H9 (cell line): ENCODE measurements around the gene NT5DC4. TPM values are rescaled to one million over a fixed set of nuclear protein-coding genes. Genes with fewer than 3 reads are reported as not detected.

Experiments
- DNase-seq: peaks from one replicate; pipeline ENCODE4 v3.0.0-alpha.2; 2017
- H2AFZ ChIP-seq: one replicate; pipeline ENCODE4 v1.6.1; 2013; ENCODE audit warnings: mild to moderate bottlenecking, low read length, control low read depth, moderate library complexity
- H2AK5ac ChIP-seq: 2 replicates; pipeline ENCODE4 v1.6.1; 2013; ENCODE audit warnings: low read length, control low read depth, mixed read lengths; ENCODE audit not compliant: insufficient read length
- H2BK120ac ChIP-seq: one replicate; pipeline ENCODE4 v1.6.1; 2013; ENCODE audit warnings: low read depth, mild to moderate bottlenecking, low read length, control low read depth, inconsistent platforms; ENCODE audit not compliant: poor library complexity, severe bottlenecking
- H2BK12ac ChIP-seq: 2 replicates; pipeline ENCODE4 v1.6.1; 2013; ENCODE audit warnings: low read length, control low read depth, mixed read lengths, low read depth; ENCODE audit not compliant: insufficient read length
- H2BK15ac ChIP-seq: 2 replicates; pipeline ENCODE4 v1.6.1; 2013; ENCODE audit warnings: low read depth, low read length, control low read depth
- H2BK20ac ChIP-seq: one replicate; pipeline ENCODE4 v1.6.1; 2013; ENCODE audit warnings: low read depth, mild to moderate bottlenecking, low read length, control low read depth, inconsistent platforms; ENCODE audit not compliant: poor library complexity, severe bottlenecking
- H2BK5ac ChIP-seq: 2 replicates; pipeline ENCODE4 v1.6.1; 2013; ENCODE audit warnings: low read length, control low read depth, mixed read lengths; ENCODE audit not compliant: insufficient read length
- H3K14ac ChIP-seq: 2 replicates; pipeline ENCODE4 v1.6.1; 2013; ENCODE audit warnings: low read length, control low read depth; ENCODE audit not compliant: insufficient read depth
- H3K18ac ChIP-seq: 2 replicates; pipeline ENCODE4 v1.6.1; 2013; ENCODE audit warnings: low read depth, mild to moderate bottlenecking, mixed read lengths, low read length, control low read depth; ENCODE audit not compliant: insufficient read length
- H3K23ac ChIP-seq: 2 replicates; pipeline ENCODE4 v1.6.1; 2013; ENCODE audit warnings: low read length, control low read depth, mixed read lengths, low read depth; ENCODE audit not compliant: insufficient read length
- H3K23me2 ChIP-seq: 2 replicates; pipeline ENCODE4 v1.6.1; 2013; ENCODE audit warnings: low read depth, mild to moderate bottlenecking, mixed read lengths, low read length, control low read depth; ENCODE audit not compliant: insufficient read length, poor library complexity, severe bottlenecking
- H3K27ac ChIP-seq: 2 replicates; pipeline ENCODE4 v1.5.1; 2013; ENCODE audit warnings: low read length, control low read depth, mixed read lengths, low read depth; ENCODE audit not compliant: insufficient read length
- H3K27me3 ChIP-seq: 2 replicates; pipeline ENCODE4 v1.6.1; 2013; ENCODE audit warnings: low read length, control low read depth, inconsistent platforms; ENCODE audit not compliant: insufficient read depth
- H3K4ac ChIP-seq: 2 replicates; pipeline ENCODE4 v1.6.1; 2013; ENCODE audit warnings: low read depth, mild to moderate bottlenecking, control low read depth, inconsistent platforms, low read length, moderate library complexity
- H3K4me1 ChIP-seq: 2 replicates; pipeline ENCODE4 v1.6.1; 2013; ENCODE audit warnings: low read length, control low read depth, inconsistent platforms; ENCODE audit not compliant: insufficient read depth
- H3K4me2 ChIP-seq: 2 replicates; pipeline ENCODE4 v1.6.1; 2013; ENCODE audit warnings: low read length, control low read depth, mixed read lengths; ENCODE audit not compliant: insufficient read length, insufficient read depth
- H3K56ac ChIP-seq: 2 replicates; pipeline ENCODE4 v1.6.1; 2013; ENCODE audit warnings: low read depth, mild to moderate bottlenecking, mixed read lengths, low read length, control low read depth; ENCODE audit not compliant: insufficient read length
- H3K79me1 ChIP-seq: 2 replicates; pipeline ENCODE4 v1.6.1; 2013; ENCODE audit warnings: low read depth, mild to moderate bottlenecking, moderate library complexity, low read length, control low read depth, inconsistent platforms; ENCODE audit not compliant: insufficient read depth, poor library complexity, severe bottlenecking
- H3K79me2 ChIP-seq: 2 replicates; pipeline ENCODE4 v1.6.1; 2013; ENCODE audit warnings: low read length, control low read depth, inconsistent platforms; ENCODE audit not compliant: insufficient read depth
- H3K9ac ChIP-seq: 2 replicates; pipeline ENCODE4 v1.6.1; 2013; ENCODE audit warnings: low read length, control low read depth, mixed read lengths; ENCODE audit not compliant: insufficient read length; ENCODE audit errors: extremely low read depth
- H3K9me3 ChIP-seq: one replicate; pipeline ENCODE4 v1.6.1; 2013; ENCODE audit warnings: low read depth, low read length, inconsistent platforms; ENCODE audit not compliant: control insufficient read depth
- H3T11ph ChIP-seq: one replicate; pipeline ENCODE4 v1.6.1; 2013; ENCODE audit warnings: mild to moderate bottlenecking, low read length, control low read depth, inconsistent platforms
- H4K20me1 ChIP-seq: one replicate; pipeline ENCODE4 v1.6.1; 2013; ENCODE audit not compliant: control insufficient read depth, insufficient read length, insufficient read depth
- H4K5ac ChIP-seq: 2 replicates; pipeline ENCODE4 v1.6.1; 2013; ENCODE audit warnings: low read depth, mild to moderate bottlenecking, mixed read lengths, low read length, control low read depth; ENCODE audit not compliant: insufficient read length
- H4K8ac ChIP-seq: replicated peaks from 2 replicates; pipeline ENCODE4 v1.6.1; 2013; ENCODE audit warnings: low read length, control low read depth, mixed read lengths, low read depth; ENCODE audit not compliant: insufficient read length
- H4K91ac ChIP-seq: 2 replicates; pipeline ENCODE4 v1.6.1; 2013; ENCODE audit warnings: low read depth, mild to moderate bottlenecking, moderate library complexity, mixed read lengths, low read length, control low read depth; ENCODE audit not compliant: insufficient read length
- H3K27ac Mint-ChIP-seq, 3 experiments: 2 replicates in 2 of 3; 3 replicates in 1 of 3; pipeline ENCODE4 v1.8.0; 2020 to 2021; ENCODE audit warnings: mixed read lengths in 3 of 3, mild to moderate bottlenecking in 1 of 3, moderate library complexity in 1 of 3
- H3K27me3 Mint-ChIP-seq: 2 replicates; pipeline ENCODE4 v1.8.0; 2021; ENCODE audit warnings: low read depth, mild to moderate bottlenecking, moderate library complexity, mixed read lengths
- H3K36me3 Mint-ChIP-seq, 3 experiments: 2 replicates in 2 of 3; 3 replicates in 1 of 3; pipeline ENCODE4 v1.8.0; 2020 to 2021; ENCODE audit warnings: low read depth in 3 of 3, mixed read lengths in 3 of 3; ENCODE audit not compliant: insufficient read depth in 1 of 3
- H3K4me1 Mint-ChIP-seq, 2 experiments: 2 replicates each; pipeline ENCODE4 v1.8.0; 2020; ENCODE audit warnings: mixed read lengths in 2 of 2
- H3K4me3 Mint-ChIP-seq, 2 experiments: 2 replicates in 1 of 2; 3 replicates in 1 of 2; pipeline ENCODE4 v1.8.0; 2020 to 2021; ENCODE audit warnings: mild to moderate bottlenecking in 2 of 2, mixed read lengths in 2 of 2, moderate library complexity in 1 of 2
- H3K9me3 Mint-ChIP-seq, 2 experiments: 2 replicates in 1 of 2; 3 replicates in 1 of 2; pipeline ENCODE4 v1.8.0; 2020; ENCODE audit warnings: mild to moderate bottlenecking in 2 of 2, mixed read lengths in 2 of 2, moderate library complexity in 1 of 2
- WGBS: extraction: QIAGEN DNeasy Blood & Tissue Kit; methylation state at CpG from one replicate; pipeline ENCODE4 v1.1.7; 2013; ENCODE audit warnings: missing lambda C conversion rate, low lambda C conversion rate, mixed read lengths; ENCODE audit not compliant: insufficient read length; ENCODE audit errors: extremely low coverage; 5-methylcytosine and 5-hydroxymethylcytosine counted together
- total RNA-seq: library from RNA; stranded (reverse); gene quantifications from 2 replicates; pipeline ENCODE4 v1.2.1, GENCODE V29; 2021
- TF ChIP-seq, protein P1 (sequence below): fragments of 200-600 bp; sonication (generic); conservative IDR thresholded peaks from 3 replicates; pipeline ENCODE4 v1.8.0; 2021; ENCODE audit warnings: antibody characterized with exemption, mild to moderate bottlenecking

The NT5DC4 gene
- total RNA-seq, 1 experiment from 2014 or later, result not detected

DNA sequence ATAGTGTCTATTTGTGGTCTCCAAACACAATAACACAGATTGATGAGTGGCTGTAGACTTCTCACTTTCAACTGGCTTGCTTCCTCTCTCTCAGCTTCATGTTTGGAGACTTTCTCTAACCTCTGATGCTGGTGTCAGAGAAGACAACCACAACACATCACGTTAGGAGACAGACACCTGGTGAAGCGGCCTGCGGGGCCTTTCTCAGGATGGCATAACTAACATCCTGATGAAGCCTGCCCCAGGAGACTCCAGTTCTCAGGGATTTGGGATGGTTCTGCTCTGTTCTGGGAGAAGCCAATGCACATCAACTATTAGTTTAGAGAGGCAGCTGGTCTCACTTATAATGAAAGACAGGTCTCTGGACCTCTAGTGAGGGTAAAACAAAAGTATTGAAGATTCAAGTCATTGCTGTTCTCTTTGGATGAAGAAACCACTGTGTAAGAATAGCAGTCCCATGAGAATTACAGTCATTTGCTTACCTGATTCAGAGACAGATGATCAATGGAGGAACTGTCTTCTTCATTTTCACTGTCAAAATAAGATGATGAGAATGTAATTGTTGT lies 61.5 kb downstream of the NT5DC4 start:
- no peak overlapping the region for H4K8ac ChIP-seq
- no CpG with 5 or more reads among the region's 3 CpGs for WGBS
- no peak overlapping the region for H2BK12ac ChIP-seq
- H4K91ac ChIP-seq, result no peak overlapping the region
- no peak overlapping the region for H2BK15ac ChIP-seq
- H3K56ac ChIP-seq, result no peak overlapping the region
- H3K27me3 ChIP-seq, result no peaks in the 10 kb centered on the region
- H3K14ac ChIP-seq, result no peak overlapping the region
- TF ChIP-seq, protein P1, sequence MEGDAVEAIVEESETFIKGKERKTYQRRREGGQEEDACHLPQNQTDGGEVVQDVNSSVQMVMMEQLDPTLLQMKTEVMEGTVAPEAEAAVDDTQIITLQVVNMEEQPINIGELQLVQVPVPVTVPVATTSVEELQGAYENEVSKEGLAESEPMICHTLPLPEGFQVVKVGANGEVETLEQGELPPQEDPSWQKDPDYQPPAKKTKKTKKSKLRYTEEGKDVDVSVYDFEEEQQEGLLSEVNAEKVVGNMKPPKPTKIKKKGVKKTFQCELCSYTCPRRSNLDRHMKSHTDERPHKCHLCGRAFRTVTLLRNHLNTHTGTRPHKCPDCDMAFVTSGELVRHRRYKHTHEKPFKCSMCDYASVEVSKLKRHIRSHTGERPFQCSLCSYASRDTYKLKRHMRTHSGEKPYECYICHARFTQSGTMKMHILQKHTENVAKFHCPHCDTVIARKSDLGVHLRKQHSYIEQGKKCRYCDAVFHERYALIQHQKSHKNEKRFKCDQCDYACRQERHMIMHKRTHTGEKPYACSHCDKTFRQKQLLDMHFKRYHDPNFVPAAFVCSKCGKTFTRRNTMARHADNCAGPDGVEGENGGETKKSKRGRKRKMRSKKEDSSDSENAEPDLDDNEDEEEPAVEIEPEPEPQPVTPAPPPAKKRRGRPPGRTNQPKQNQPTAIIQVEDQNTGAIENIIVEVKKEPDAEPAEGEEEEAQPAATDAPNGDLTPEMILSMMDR, result no peak
- H3K23me2 ChIP-seq, result no peaks in the 10 kb centered on the region
- no peak overlapping the region for H2BK5ac ChIP-seq
- no peak overlapping the region for H3K27ac ChIP-seq
- no peak overlapping the region for H2AFZ ChIP-seq
- Mint-ChIP-seq H3K4me1 (peaks cover 36 to 40% of the 10 kb centered on the region in 2 experiments), H3K4me3 (no peak overlapping the region), H3K27ac (no peak overlapping the region), H3K9me3 (no peaks in the 10 kb centered on the region), H3K27me3 (no peaks in the 10 kb centered on the region), H3K36me3 (peaks cover 0 to 6% (median 0%) of the 10 kb centered on the region in 3 experiments; a peak in 1 of 7 replicates)
- H3K4me1 ChIP-seq, result peaks cover 7% of the 10 kb centered on the region
- H3K18ac ChIP-seq, result no peak overlapping the region
- H2AK5ac ChIP-seq, result no peak overlapping the region
- no peak overlapping the region for H2BK120ac ChIP-seq
- H3T11ph ChIP-seq, result no peak overlapping the region
- H3K9me3 ChIP-seq, result no peaks in the 10 kb centered on the region
- H3K23ac ChIP-seq, result no peak overlapping the region
- no peak overlapping the region for H3K4ac ChIP-seq
- H3K79me1 ChIP-seq, result no peaks in the 10 kb centered on the region
- no peak overlapping the region for H3K9ac ChIP-seq
- H2BK20ac ChIP-seq, result no peak overlapping the region
- no peaks in the 10 kb centered on the region for H4K20me1 ChIP-seq
- no peaks in the 10 kb centered on the region for H3K79me2 ChIP-seq
- H3K4me2 ChIP-seq, result no peak overlapping the region
- H4K5ac ChIP-seq, result no peak overlapping the region
- no peak for DNase-seq
